Thyroid gland (tissue), 4 donors: Measurements from ENCODE around the gene ADH1B. TPM values are rescaled to one million over a fixed set of nuclear protein-coding genes. Genes with fewer than 3 reads are reported as not detected.
"Not testable (repeated sequence)": the region's sequence is repeated elsewhere in the genome, so short reads cannot be mapped to it uniquely, and the experiment has no call there.

ENCODE experiments used
- DNase-seq, 2 donors: peaks; one replicate each; pipeline ENCODE4 v3.0.0-alpha.2; 2019
- H3K27ac ChIP-seq, 3 donors: fragments of 200-600 bp; sonication (generic); 1 replicate in 2 of 3; 2 replicates in 1 of 3; pipeline ENCODE4 v1.5.1; 2016 to 2019; ENCODE audit warnings: mild to moderate bottlenecking in 1 of 3, moderate library complexity in 1 of 3
- H3K27me3 ChIP-seq: fragments of 200-600 bp; sonication (generic); one replicate; pipeline ENCODE4 v1.5.1; 2019
- H3K36me3 ChIP-seq, 2 donors: fragments of 200-600 bp; sonication (generic); one replicate each; pipeline ENCODE4 v1.5.1; 2016 to 2019
- H3K4me1 ChIP-seq, 2 donors: fragments of 200-600 bp; sonication (generic); one replicate each; pipeline ENCODE4 v1.5.1; 2017 to 2019
- H3K4me3 ChIP-seq, 3 donors: fragments of 200-600 bp; sonication (generic); replicated peaks in 1 of 3; 1 replicate in 2 of 3; 2 replicates in 1 of 3; pipeline ENCODE4 v1.5.1; 2016; ENCODE audit warnings: mild to moderate bottlenecking in 1 of 3
- H3K9me3 ChIP-seq: fragments of 200-600 bp; sonication (generic); one replicate; pipeline ENCODE4 v1.5.1; 2017
- CTCF ChIP-seq, 6 experiments: fragments of 200-600 bp in 3 of 6; fragments of 450-650 bp in 3 of 6; sonication (generic) in 3 of 6; IDR thresholded peaks; one replicate each; pipeline ENCODE4 v1.5.1; 2016 to 2019; ENCODE audit warnings: antibody characterized with exemption in 6 of 6, mild to moderate bottlenecking in 2 of 6, inconsistent platforms in 1 of 6, moderate library complexity in 1 of 6
- POLR2A ChIP-seq, 2 donors: fragments of 450-650 bp; IDR thresholded peaks; one replicate each; pipeline ENCODE4 v1.6.1; 2017; ENCODE audit warnings: antibody characterized with exemption in 2 of 2, mild to moderate bottlenecking in 2 of 2, moderate library complexity in 1 of 2
- WGBS, 2 donors: methylation state at CpG; one replicate each; pipeline ENCODE4 v1.1.5; 2017; 5-methylcytosine and 5-hydroxymethylcytosine counted together
- intact Hi-C: fragments of 100-400 bp; cut with DNase I; formaldehyde crosslinking; loops from one replicate; pipeline ENCODE4 v1.15.1; 2023
- total RNA-seq, 4 donors: library from RNA; depleted of rRNA; stranded (reverse); fragments of >200 nt; gene quantifications; one replicate each; pipeline ENCODE4 v1.2.3, GENCODE V29; 2016

The ADH1B gene
- total RNA-seq, 4 donors from 2014 or later = 156 to 898 (median 224) TPM

DNA sequence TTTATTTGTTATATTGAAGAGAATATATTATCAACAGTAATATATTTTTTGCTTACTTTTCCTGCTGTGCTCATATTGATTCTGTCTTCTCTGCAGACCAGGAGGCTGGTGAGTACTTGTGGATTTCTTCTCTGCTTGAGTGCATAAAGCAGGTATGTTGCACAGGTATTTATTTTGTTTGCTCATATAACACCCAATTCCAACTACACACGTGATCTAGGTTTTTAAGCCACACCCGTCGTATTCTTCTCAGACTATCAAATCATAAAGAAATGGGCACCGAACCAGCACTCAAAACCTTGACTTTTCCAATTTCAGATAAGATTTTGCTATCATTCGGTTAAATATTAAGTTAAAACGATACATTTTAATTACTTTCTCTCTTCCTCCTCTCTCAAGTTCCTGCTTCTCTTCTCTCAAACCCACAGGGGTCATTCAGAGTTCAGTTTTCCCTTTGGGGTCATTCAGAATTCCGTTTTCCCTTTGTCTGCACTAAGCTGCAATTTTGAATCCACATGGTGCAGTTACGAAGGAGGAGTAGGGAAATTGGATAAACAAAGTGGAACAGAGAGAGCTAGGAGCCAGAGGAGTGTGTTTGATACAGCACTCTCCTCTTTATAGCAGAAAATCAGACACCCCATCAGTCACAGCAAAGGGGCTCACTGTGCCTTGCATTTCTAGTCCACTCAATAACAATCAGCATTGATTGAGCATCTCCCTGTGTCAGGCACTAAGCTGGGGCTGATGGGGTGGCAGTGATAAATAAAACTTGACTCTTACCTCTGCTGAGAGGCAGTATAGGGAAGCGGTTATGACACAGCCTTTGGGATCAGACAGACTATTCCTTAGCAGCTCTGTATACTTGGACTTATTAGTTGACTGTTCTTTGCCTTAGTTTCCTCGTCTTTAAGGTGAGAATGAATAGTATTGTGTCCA, 31.7 kb upstream of the ADH1B start, which contains the start of gene ADH1C:
ADH1C (minus strand) TSS at position 145 of the 936 bp plus-strand sequence; CDS start at position 74, 71 bp downstream.
- TF ChIP-seq POLR2A (IDR thresholded peaks at IDR 0.05) (no peak), CTCF (IDR thresholded peaks at IDR 0.05) (no peak)
- no peak for DNase-seq
- no peaks in the 10 kb centered on the region for H3K27me3 ChIP-seq
- H3K4me3 ChIP-seq = no peak within 1 kb of the TSS
- intact Hi-C loops = no loop called here
- H3K4me1 ChIP-seq = peaks cover 0 to 3% of the 10 kb centered on the region in 2 donors
- H3K36me3 ChIP-seq = no peaks in the 10 kb centered on the region
- no peak within 1 kb of the TSS for H3K27ac ChIP-seq
- no peaks in the 10 kb centered on the region for H3K9me3 ChIP-seq
- WGBS, 2 donors = 48 to 49% methylated on average over 10 of the region's 10 CpGs

DNA sequence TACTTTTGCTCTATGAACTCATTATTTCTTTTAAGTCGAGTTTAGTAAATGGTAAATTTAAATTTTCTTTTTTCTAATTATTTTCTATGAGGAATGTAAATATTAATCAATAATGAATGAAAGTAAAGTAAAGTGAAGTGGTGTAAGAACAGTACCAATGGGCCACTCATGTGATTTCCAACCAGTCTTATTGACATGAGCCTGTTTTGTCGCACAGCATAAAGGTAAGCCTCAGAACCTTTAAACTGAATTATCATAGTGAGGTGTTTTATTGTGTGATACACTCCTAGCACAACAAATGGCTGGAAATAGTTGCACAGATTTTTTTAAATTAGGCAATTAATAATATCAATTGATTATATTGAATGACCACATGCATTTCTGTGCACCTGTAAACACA, 30.3 kb upstream of the ADH1B start:
- H3K4me1 ChIP-seq = peaks cover 0 to 3% of the 10 kb centered on the region in 2 donors
- no peaks in the 10 kb centered on the region for H3K27me3 ChIP-seq
- H3K4me3 ChIP-seq = no peak overlapping the region
- intact Hi-C loops = no loop called here
- TF ChIP-seq CTCF (IDR thresholded peaks at IDR 0.05) (no peak), POLR2A (IDR thresholded peaks at IDR 0.05) (no peak)
- no peak for DNase-seq
- H3K36me3 ChIP-seq = no peaks in the 10 kb centered on the region
- H3K9me3 ChIP-seq = no peaks in the 10 kb centered on the region
- no peak overlapping the region for H3K27ac ChIP-seq
- 93 to 94% methylated on average over 2 of the region's 2 CpGs for WGBS, 2 donors

DNA sequence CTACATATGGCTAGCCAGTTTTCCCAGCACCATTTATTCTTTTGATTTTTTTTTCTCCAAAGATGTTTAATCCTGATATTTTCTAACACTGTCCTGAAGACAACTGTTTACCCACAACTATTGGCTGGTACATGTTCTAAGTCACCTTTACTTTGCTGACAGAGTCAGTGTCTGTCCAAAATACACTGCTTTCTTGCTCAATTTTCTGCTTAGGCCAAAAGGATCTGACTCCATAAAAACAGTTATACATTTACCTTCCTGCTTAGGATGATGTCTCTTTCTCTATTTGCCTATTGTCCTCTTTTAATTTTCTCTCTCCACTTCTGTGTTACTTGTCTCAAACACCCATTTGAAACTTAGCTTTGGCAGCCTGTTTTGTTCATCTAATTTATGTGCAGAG, 28.1 kb upstream of the ADH1B start:
- Histone ChIP-seq H3K27ac (no peak overlapping the region), H3K4me1 (peaks cover 0 to 3% of the 10 kb centered on the region in 2 donors), H3K36me3 (no peaks in the 10 kb centered on the region), H3K27me3 (no peaks in the 10 kb centered on the region), H3K9me3 (no peaks in the 10 kb centered on the region), H3K4me3 (no peak overlapping the region)
- no peak for DNase-seq
- intact Hi-C loops = no loop called here
- no peak for TF ChIP-seq CTCF (IDR thresholded peaks at IDR 0.05)
- TF ChIP-seq POLR2A (IDR thresholded peaks at IDR 0.05) = no peak

- intact Hi-C loops, DNase-seq, H3K27ac ChIP-seq, H3K4me3 ChIP-seq, H3K36me3 ChIP-seq, H3K9me3 ChIP-seq, H3K4me1 ChIP-seq, H3K27me3 ChIP-seq: not testable (repeated sequence)
- 74 to 89% methylated on average over 7 of the region's 7 CpGs for whole genome bisulfite sequencing, 2 donors
These were observed 21.4 kb upstream of the ADH1B start for GRCh38 chr4:99342624-99343023.

DNA sequence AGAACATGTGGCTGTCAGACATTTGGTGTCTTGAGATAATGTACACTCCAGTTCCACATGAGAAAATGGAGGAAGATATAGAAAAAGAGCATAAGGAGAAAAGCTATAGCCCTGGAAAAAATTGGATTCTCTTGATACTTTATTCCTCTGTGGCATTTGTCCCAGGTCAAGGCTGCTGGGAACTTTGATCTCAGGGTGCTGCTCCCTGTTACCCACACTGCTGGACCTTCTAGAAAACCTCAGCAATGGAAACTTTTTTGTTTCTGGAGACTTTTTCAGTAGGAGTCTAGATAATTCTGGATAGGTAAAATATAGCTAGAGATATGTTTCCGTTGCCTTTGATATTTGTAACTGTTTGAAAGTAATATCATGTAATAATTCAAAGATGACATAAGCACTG, 20.2 kb upstream of the ADH1B start:
- no peak for TF ChIP-seq POLR2A (IDR thresholded peaks at IDR 0.05)
- no peak for TF ChIP-seq CTCF (IDR thresholded peaks at IDR 0.05)
- Histone ChIP-seq H3K4me1 (no peaks in the 10 kb centered on the region), H3K27me3 (no peaks in the 10 kb centered on the region), H3K27ac (no peak overlapping the region), H3K4me3 (no peak overlapping the region), H3K9me3 (no peaks in the 10 kb centered on the region), H3K36me3 (no peaks in the 10 kb centered on the region)
- no peak for DNase-seq
- intact Hi-C loops = no loop called here
- 90 to 93% methylated on average over 1 of the region's 1 CpG for WGBS, 2 donors
